GM12878 (cell line): ENCODE data around the gene ADARB1. TPM values are rescaled to one million over a fixed set of nuclear protein-coding genes. Genes with fewer than 3 reads are reported as not detected.

Experiments
- ATAC-seq: fragments of 200-7000 bp; cut with Tn5 transposase; 3 replicates; pipeline ENCODE4 v1.9.1; 2020; ENCODE audit warnings: mild to moderate bottlenecking, moderate library complexity
- BruUV-seq: library from RNA; stranded (reverse); fragments of 400-500 nt; replicated peaks from 2 replicates; lab custom pipeline; 2021; lab: Mats Ljungman, UMichigan
- CTCF ChIA-PET: fragments of 300-600 bp; sonication (Branson Sonifier 250); formaldehyde crosslinking; extraction: SDS; loops from one replicate; lab custom pipeline; 2021; ENCODE audit warnings: inconsistent platforms; lab: Yijun Ruan, JAX
- POLR2A ChIA-PET: fragments of 350-600 bp; formaldehyde crosslinking; extraction: SDS; loops from one replicate; lab custom pipeline; 2021; ENCODE audit warnings: inconsistent platforms; lab: Charles Lee
- RAD21 ChIA-PET: fragments of 300-600 bp; sonication (Branson Sonifier 250); formaldehyde crosslinking; loops from one replicate; lab custom pipeline; 2023; ENCODE audit warnings: antibody characterized with exemption; ENCODE audit not compliant: unreplicated experiment; lab: Charles Lee
- SMC1A ChIA-PET: fragments of 300-600 bp; sonication (Branson Sonifier 250); formaldehyde crosslinking; loops from one replicate; lab custom pipeline; 2023; ENCODE audit not compliant: unreplicated experiment, uncharacterized antibody; lab: Charles Lee
- DNase-seq: peaks from one replicate; pipeline ENCODE4 v3.0.0-alpha.2; 2011; ENCODE audit warnings: low read depth, low spot score
- FAIRE-seq: peaks from 3 replicates; lab custom pipeline; 2011; peaks lifted over from hg19 to GRCh38; lab: Jason Lieb, UNC
- H2AFZ ChIP-seq: 2 replicates; pipeline ENCODE4 v1.6.0; 2011; ENCODE audit warnings: low read depth, low read length, control low read depth; ENCODE audit not compliant: control insufficient read depth
- H3K27ac ChIP-seq: 2 replicates; pipeline ENCODE4 v1.5.1; 2011; ENCODE audit warnings: control low read depth; ENCODE audit not compliant: control insufficient read depth, insufficient read depth
- H3K27me3 ChIP-seq, 2 experiments: replicated peaks in 1 of 2; 2 replicates each; pipeline versions ENCODE4 v1.6.0 to v1.6.1; 2011; ENCODE audit warnings: low read length in 1 of 2; ENCODE audit not compliant: control insufficient read depth in 2 of 2, insufficient read depth in 2 of 2
- H3K36me3 ChIP-seq, 2 experiments: 2 replicates each; pipeline ENCODE4 v1.5.1; 2011; ENCODE audit warnings: low read length in 1 of 2; ENCODE audit not compliant: control insufficient read depth in 2 of 2, insufficient read depth in 2 of 2
- H3K4me1 ChIP-seq: 2 replicates; pipeline ENCODE4 v1.6.1; 2011; ENCODE audit warnings: mild to moderate bottlenecking, low read length, moderate library complexity, mixed read lengths; ENCODE audit not compliant: control insufficient read depth, insufficient read depth
- H3K4me2 ChIP-seq: 2 replicates; pipeline ENCODE4 v1.6.0; 2011; ENCODE audit warnings: control low read depth; ENCODE audit not compliant: control insufficient read depth, insufficient read depth
- H3K4me3 ChIP-seq: fragments of 200-600 bp; sonication (generic); 2 replicates; pipeline ENCODE4 v1.5.1; 2016
- H3K79me2 ChIP-seq: 2 replicates; pipeline ENCODE4 v1.6.0; 2011; ENCODE audit warnings: low read length; ENCODE audit not compliant: control insufficient read depth, insufficient read depth
- H3K9ac ChIP-seq: 2 replicates; pipeline ENCODE4 v1.8.0; 2011; ENCODE audit warnings: low read length, control low read depth, mixed read lengths; ENCODE audit not compliant: control insufficient read depth, insufficient read depth
- H3K9me3 ChIP-seq: replicated peaks from 3 replicates; pipeline ENCODE4 v1.5.1; 2011; ENCODE audit warnings: mild to moderate bottlenecking, low read length; ENCODE audit not compliant: control insufficient read depth, insufficient read depth
- H4K20me1 ChIP-seq: 2 replicates; pipeline ENCODE4 v1.6.0; 2011; ENCODE audit not compliant: control insufficient read depth, insufficient read depth
- HDGF ChIP-seq: fragments of 450-650 bp; IDR thresholded peaks from 2 replicates; pipeline ENCODE4 v1.6.1; 2016; ENCODE audit warnings: antibody characterized with exemption
- KLF5 ChIP-seq: fragments of 450-650 bp; IDR thresholded peaks from 2 replicates; pipeline ENCODE4 v1.6.1; 2014; ENCODE audit warnings: mild to moderate bottlenecking; ENCODE audit not compliant: partially characterized antibody
- NFXL1 ChIP-seq: fragments of 450-650 bp; IDR thresholded peaks from 2 replicates; pipeline ENCODE4 v1.6.1; 2017; ENCODE audit warnings: antibody characterized with exemption, mild to moderate bottlenecking, borderline replicate concordance
- NR2C2 ChIP-seq: IDR thresholded peaks from 2 replicates; pipeline ENCODE4 v1.6.1; 2011; ENCODE audit warnings: borderline replicate concordance, low read depth; ENCODE audit not compliant: control insufficient read depth, insufficient read length
- RUNX3 ChIP-seq: IDR thresholded peaks from 2 replicates; pipeline ENCODE4 v1.6.1; 2012; ENCODE audit warnings: low read length, inconsistent platforms
- USF1 ChIP-seq: IDR thresholded peaks from 2 replicates; pipeline ENCODE4 v1.6.1; 2011; ENCODE audit warnings: borderline replicate concordance, low read depth, mild to moderate bottlenecking, moderate library complexity, mixed read lengths, low read length; ENCODE audit not compliant: insufficient read depth; ENCODE audit errors: extremely low read length
- WGBS: methylation state at CpG from one replicate; pipeline ENCODE4 v1.1.6; 2016; ENCODE audit warnings: low lambda C conversion rate; ENCODE audit not compliant: insufficient replicate concordance, insufficient coverage; ENCODE audit errors: missing lambda C conversion rate; 5-methylcytosine and 5-hydroxymethylcytosine counted together
- in situ Hi-C: fragments of 300-500 bp; cut with MboI; formaldehyde crosslinking; loops from 9 replicates; pipeline ENCODE4 v1.14.3; 2018; ENCODE audit warnings: mixed read lengths
- intact Hi-C: fragments of 100-400 bp; cut with micrococcal nuclease; formaldehyde crosslinking; loops from one replicate; pipeline ENCODE4 v1.14.2; 2022; ENCODE audit not compliant: unreplicated experiment
- polyA plus RNA-seq, 11 experiments: library from polyadenylated mRNA; depleted of rRNA in 4 of 11; unstranded in 6 of 11; stranded (reverse) in 5 of 11; fragments of >200 nt; fragmentation: Nextera tagmentation in 4 of 11; fragmentation: Illumina TruSeq in 1 of 11; extraction: Ambion mirVana in 4 of 11; extraction: Trizol in 1 of 11; gene quantifications; 1 replicate in 1 of 11; 2 replicates in 10 of 11; pipeline versions ENCODE4 v1.2.1 to v1.2.3, GENCODE V29; 2011 to 2016; ENCODE audit warnings: inconsistent platforms in 2 of 11, missing spikeins in 2 of 11, low read depth in 1 of 11
- total RNA-seq, 4 experiments: library from RNA; depleted of rRNA in 3 of 4; stranded (reverse); fragments of >200 nt in 3 of 4; fragmentation: Illumina TruSeq in 1 of 4; extraction: Trizol in 1 of 4; gene quantifications; 2 replicates each; pipeline versions ENCODE4 v1.2.1 to v1.2.3, GENCODE V29; 2013 to 2021

ADARB1 gene
- total and polyA plus RNA-seq, 10 of the 15 experiments (the other 5 are each of a cell fraction or from before 2014, with no cell fraction given), result 5.7 to 61.7 (median 25.3) TPM

DNA sequence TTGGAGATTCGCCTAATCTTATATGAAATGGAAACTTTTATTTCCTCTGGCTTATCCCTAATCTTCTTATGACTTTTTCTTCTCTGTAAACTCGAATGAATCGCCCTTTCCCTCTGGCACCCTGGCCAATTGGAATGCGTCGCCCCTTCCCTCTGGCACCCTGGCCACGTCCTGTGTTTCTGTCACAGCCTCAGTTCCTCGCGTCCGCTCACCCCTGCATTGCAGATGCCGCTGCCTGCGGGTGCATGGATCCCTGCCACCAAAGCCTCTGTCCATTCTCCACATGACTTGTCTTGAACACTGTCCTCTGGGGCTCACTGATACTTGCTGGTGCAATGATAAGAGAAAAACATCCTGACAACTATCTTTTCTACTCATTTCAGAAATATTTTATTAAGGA is 104.6 kb downstream of the ADARB1 start:
- ChIA-PET SMC1A (no interaction called here), RAD21 (no interaction called here), POLR2A (no interaction called here), CTCF (interaction anchor here (0.6 kb wide), 1 partner anchor 40 kb away, joined by 3 read pairs; no protein-coding TSS in a partner anchor)
- FAIRE-seq, result no peak
- intact Hi-C loops (no loop called here), in situ Hi-C loops (no loop called here)
- ATAC-seq, result no peak
- Histone ChIP-seq H3K36me3 (peaks cover 0 to 8% of the 10 kb centered on the region in 2 experiments; a peak in 2 of 4 replicates), H3K27me3 (no peaks in the 10 kb centered on the region), H2AFZ (no peak overlapping the region), H3K4me3 (no peak overlapping the region), H3K27ac (no peak overlapping the region), H3K9me3 (no peaks in the 10 kb centered on the region), H3K4me2 (no peak overlapping the region), H4K20me1 (no peaks in the 10 kb centered on the region), H3K79me2 (no peaks in the 10 kb centered on the region), H3K4me1 (no peaks in the 10 kb centered on the region), H3K9ac (no peak overlapping the region)
- DNase-seq, result no peak
- no TSS peak for BruUV-seq
- TF ChIP-seq HDGF, result no peak
- TF ChIP-seq KLF5, result no peak
- TF ChIP-seq NR2C2, result no peak
- no peak for TF ChIP-seq USF1
- no peak for TF ChIP-seq RUNX3
- no peak for TF ChIP-seq NFXL1
- WGBS, result 58% methylated on average over 9 of the region's 11 CpGs
